K562 (cell line): ENCODE results near the gene BMP2K. TPM values are rescaled to one million over a fixed set of nuclear protein-coding genes. Genes with fewer than 3 reads are reported as not detected.

Source experiments
- FIP1L1 ChIP-seq: fragments of 200-400 bp; formaldehyde crosslinking; IDR thresholded peaks from 2 replicates; pipeline ENCODE4 v1.6.1; 2018; ENCODE audit warnings: mild to moderate bottlenecking, low read depth, low read length; ENCODE audit not compliant: poor library complexity, severe bottlenecking
- GABPB1 ChIP-seq: sonication (generic); formaldehyde crosslinking; IDR thresholded peaks from 2 replicates; pipeline ENCODE4 v1.8.0; 2022; ENCODE audit warnings: mild to moderate bottlenecking, missing genetic modification reagents
- NONO ChIP-seq, 2 experiments: fragments of 200-400 bp in 1 of 2; fragments of 450-650 bp in 1 of 2; formaldehyde crosslinking in 1 of 2; IDR thresholded peaks; 2 replicates each; pipeline ENCODE4 v1.6.1; 2017; ENCODE audit warnings: low read depth in 2 of 2, mild to moderate bottlenecking in 2 of 2, moderate library complexity in 2 of 2, low read length in 1 of 2
- POLR2AphosphoS5 ChIP-seq: IDR thresholded peaks from 2 replicates; pipeline ENCODE4 v1.6.1; 2011; ENCODE audit warnings: mild to moderate bottlenecking, low read depth, low read length, moderate library complexity; ENCODE audit not compliant: control insufficient read depth, insufficient read depth
- RCOR1 ChIP-seq, 2 experiments: IDR thresholded peaks; 2 replicates each; pipeline ENCODE4 v1.6.1; 2012; ENCODE audit warnings: low read depth in 2 of 2, low read length in 2 of 2, borderline replicate concordance in 1 of 2, improper control_type of control experiment in 1 of 2
- SOX6 ChIP-seq: fragments of 450-650 bp; IDR thresholded peaks from 2 replicates; pipeline ENCODE4 v1.6.1; 2014; ENCODE audit warnings: mild to moderate bottlenecking
- SP2 ChIP-seq: IDR thresholded peaks from 2 replicates; pipeline ENCODE4 v1.6.1; 2011; ENCODE audit warnings: mild to moderate bottlenecking, low read depth, low read length, moderate library complexity; ENCODE audit not compliant: poor library complexity, severe bottlenecking; ENCODE audit errors: extremely low read depth
- TCF3 ChIP-seq: sonication (generic); formaldehyde crosslinking; IDR thresholded peaks from 2 replicates; pipeline ENCODE4 v1.4.0; 2020; ENCODE audit warnings: mild to moderate bottlenecking, missing genetic modification reagents
- ZKSCAN1 ChIP-seq: fragments of 150-350 bp; IDR thresholded peaks from 2 replicates; pipeline ENCODE4 v1.6.1; 2016; ENCODE audit warnings: low read depth, low read length
- ZNF316 ChIP-seq: fragments of 450-650 bp; IDR thresholded peaks from 2 replicates; pipeline ENCODE4 v1.6.1; 2016
- ZNF561 ChIP-seq: fragments of 450-650 bp; formaldehyde crosslinking; conservative IDR thresholded peaks from 2 replicates; pipeline ENCODE4 v1.4.0; 2020; ENCODE audit warnings: mild to moderate bottlenecking, moderate library complexity
- polyA plus RNA-seq, 8 experiments: library from polyadenylated mRNA; depleted of rRNA in 4 of 8; stranded (reverse) in 5 of 8; unstranded in 3 of 8; fragments of >200 nt; fragmentation: Nextera tagmentation in 2 of 8; fragmentation: Illumina TruSeq in 1 of 8; extraction: Ambion mirVana in 2 of 8; extraction: Trizol in 1 of 8; gene quantifications; 2 replicates each; pipeline versions ENCODE4 v1.2.1 to v1.2.3, GENCODE V29; 2011 to 2014; ENCODE audit warnings: inconsistent platforms in 1 of 8, missing spikeins in 1 of 8
- total RNA-seq, 7 experiments: library from RNA; depleted of rRNA in 6 of 7; stranded (reverse); fragments of >200 nt in 6 of 7; fragmentation: Illumina TruSeq in 2 of 7; extraction: Trizol in 2 of 7; gene quantifications; 2 replicates each; pipeline versions ENCODE4 v1.2.1 to v1.2.3, GENCODE V29; 2011 to 2021; ENCODE audit warnings: low replicate concordance in 1 of 7
- TF ChIP-seq, protein P1 (sequence below): fragments of 450-650 bp; IDR thresholded peaks from 2 replicates; pipeline ENCODE4 v1.6.1; 2018; ENCODE audit warnings: mild to moderate bottlenecking, low read depth; ENCODE audit not compliant: partially characterized antibody
- TF ChIP-seq, protein P2 (sequence below): sonication (generic); formaldehyde crosslinking; IDR thresholded peaks from 2 replicates; pipeline ENCODE4 v1.8.0; 2022; ENCODE audit warnings: mild to moderate bottlenecking, missing genetic modification reagents, borderline replicate concordance
- TF ChIP-seq, protein P3 (sequence below): IDR thresholded peaks from 3 replicates; pipeline ENCODE4 v1.6.1; 2011; ENCODE audit warnings: borderline replicate concordance, mild to moderate bottlenecking; ENCODE audit not compliant: insufficient read length, insufficient read depth
- TF ChIP-seq, protein P4 (sequence below), 3 experiments: fragments of 200-800 bp in 1 of 3; fragments of 250-450 bp in 1 of 3; fragments of 450-650 bp in 1 of 3; sonication (Bioruptor Pico) in 1 of 3; sonication (Bioruptor generic) in 1 of 3; formaldehyde crosslinking in 1 of 3; IDR thresholded peaks; 2 replicates each; pipeline versions ENCODE4 v1.6.1 to v1.8.0; 2016 to 2022; ENCODE audit warnings: mild to moderate bottlenecking in 2 of 3, missing genetic modification characterization in 2 of 3, missing compliant biosample characterization in 1 of 3, moderate library complexity in 1 of 3

Gene BMP2K
- total and polyA plus RNA-seq, 9 of the 15 experiments (the other 6 are each of a cell fraction or from before 2014, with no cell fraction given), result 17.0 to 217 (median 104) TPM

DNA sequence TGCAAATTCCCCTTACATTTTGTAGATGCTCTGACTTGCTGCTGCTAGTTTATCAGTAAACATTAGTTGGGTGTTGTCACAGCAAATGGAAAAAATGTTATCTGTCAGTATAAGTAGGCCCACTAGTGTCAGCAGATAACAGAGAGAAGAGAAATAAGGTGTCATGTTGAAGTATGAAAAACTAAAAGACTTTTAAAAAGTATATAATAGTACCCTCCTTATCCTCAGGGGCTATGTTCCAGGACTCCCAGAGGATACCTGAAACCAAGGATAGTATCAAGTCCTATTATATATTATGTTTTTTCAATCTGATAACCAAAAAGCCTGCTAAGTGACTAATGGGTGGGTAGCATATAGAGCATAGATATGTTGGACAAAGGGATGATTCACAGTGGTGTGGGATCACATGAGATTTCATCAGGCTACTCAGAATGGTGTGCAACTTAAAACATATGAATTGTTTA lies 11.6 kb upstream of the BMP2K start (continued):
- TF ChIP-seq FIP1L1, result no peak
- TF ChIP-seq, protein P1, sequence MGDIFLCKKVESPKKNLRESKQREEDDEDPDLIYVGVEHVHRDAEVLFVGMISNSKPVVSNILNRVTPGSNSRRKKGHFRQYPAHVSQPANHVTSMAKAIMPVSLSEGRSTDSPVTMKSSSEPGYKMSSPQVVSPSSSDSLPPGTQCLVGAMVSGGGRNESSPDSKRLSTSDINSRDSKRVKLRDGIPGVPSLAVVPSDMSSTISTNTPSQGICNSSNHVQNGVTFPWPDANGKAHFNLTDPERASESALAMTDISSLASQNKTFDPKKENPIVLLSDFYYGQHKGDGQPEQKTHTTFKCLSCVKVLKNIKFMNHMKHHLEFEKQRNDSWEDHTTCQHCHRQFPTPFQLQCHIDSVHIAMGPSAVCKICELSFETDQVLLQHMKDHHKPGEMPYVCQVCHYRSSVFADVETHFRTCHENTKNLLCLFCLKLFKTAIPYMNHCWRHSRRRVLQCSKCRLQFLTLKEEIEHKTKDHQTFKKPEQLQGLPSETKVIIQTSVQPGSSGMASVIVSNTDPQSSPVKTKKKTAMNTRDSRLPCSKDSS, result no peak
- peak; percentile 65 for TF ChIP-seq TCF3 (CRISPR knock-in tag)
- peak; percentile 90 for TF ChIP-seq SOX6
- no peak for TF ChIP-seq ZKSCAN1
- TF ChIP-seq, protein P2, sequence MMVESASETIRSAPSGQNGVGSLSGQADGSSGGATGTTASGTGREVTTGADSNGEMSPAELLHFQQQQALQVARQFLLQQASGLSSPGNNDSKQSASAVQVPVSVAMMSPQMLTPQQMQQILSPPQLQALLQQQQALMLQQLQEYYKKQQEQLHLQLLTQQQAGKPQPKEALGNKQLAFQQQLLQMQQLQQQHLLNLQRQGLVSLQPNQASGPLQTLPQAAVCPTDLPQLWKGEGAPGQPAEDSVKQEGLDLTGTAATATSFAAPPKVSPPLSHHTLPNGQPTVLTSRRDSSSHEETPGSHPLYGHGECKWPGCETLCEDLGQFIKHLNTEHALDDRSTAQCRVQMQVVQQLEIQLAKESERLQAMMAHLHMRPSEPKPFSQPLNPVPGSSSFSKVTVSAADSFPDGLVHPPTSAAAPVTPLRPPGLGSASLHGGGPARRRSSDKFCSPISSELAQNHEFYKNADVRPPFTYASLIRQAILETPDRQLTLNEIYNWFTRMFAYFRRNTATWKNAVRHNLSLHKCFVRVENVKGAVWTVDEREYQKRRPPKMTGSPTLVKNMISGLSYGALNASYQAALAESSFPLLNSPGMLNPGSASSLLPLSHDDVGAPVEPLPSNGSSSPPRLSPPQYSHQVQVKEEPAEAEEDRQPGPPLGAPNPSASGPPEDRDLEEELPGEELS (CRISPR knock-in tag), result no peak
- TF ChIP-seq NONO (IDR thresholded peaks at IDR 0.05; ENCODE audit: low read depth in 2 of 2, low read length in 1 of 2), result no peak
- TF ChIP-seq, protein P3, sequence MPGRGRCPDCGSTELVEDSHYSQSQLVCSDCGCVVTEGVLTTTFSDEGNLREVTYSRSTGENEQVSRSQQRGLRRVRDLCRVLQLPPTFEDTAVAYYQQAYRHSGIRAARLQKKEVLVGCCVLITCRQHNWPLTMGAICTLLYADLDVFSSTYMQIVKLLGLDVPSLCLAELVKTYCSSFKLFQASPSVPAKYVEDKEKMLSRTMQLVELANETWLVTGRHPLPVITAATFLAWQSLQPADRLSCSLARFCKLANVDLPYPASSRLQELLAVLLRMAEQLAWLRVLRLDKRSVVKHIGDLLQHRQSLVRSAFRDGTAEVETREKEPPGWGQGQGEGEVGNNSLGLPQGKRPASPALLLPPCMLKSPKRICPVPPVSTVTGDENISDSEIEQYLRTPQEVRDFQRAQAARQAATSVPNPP, result no peak
- TF ChIP-seq ZNF316, result no peak
- no peak for TF ChIP-seq ZNF561 (CRISPR knock-in tag)
- TF ChIP-seq POLR2AphosphoS5, result no peak
- no peak for TF ChIP-seq GABPB1 (CRISPR knock-in tag)
- TF ChIP-seq RCOR1 (IDR thresholded peaks at IDR 0.05; ENCODE audit: borderline replicate concordance in 1 of 2, low read depth in 2 of 2, low read length in 2 of 2), result 0 out of 4 replicates have a peak, but pooled peaks of 1 of the 2 experiments have one; percentile 31
- TF ChIP-seq, protein P4, sequence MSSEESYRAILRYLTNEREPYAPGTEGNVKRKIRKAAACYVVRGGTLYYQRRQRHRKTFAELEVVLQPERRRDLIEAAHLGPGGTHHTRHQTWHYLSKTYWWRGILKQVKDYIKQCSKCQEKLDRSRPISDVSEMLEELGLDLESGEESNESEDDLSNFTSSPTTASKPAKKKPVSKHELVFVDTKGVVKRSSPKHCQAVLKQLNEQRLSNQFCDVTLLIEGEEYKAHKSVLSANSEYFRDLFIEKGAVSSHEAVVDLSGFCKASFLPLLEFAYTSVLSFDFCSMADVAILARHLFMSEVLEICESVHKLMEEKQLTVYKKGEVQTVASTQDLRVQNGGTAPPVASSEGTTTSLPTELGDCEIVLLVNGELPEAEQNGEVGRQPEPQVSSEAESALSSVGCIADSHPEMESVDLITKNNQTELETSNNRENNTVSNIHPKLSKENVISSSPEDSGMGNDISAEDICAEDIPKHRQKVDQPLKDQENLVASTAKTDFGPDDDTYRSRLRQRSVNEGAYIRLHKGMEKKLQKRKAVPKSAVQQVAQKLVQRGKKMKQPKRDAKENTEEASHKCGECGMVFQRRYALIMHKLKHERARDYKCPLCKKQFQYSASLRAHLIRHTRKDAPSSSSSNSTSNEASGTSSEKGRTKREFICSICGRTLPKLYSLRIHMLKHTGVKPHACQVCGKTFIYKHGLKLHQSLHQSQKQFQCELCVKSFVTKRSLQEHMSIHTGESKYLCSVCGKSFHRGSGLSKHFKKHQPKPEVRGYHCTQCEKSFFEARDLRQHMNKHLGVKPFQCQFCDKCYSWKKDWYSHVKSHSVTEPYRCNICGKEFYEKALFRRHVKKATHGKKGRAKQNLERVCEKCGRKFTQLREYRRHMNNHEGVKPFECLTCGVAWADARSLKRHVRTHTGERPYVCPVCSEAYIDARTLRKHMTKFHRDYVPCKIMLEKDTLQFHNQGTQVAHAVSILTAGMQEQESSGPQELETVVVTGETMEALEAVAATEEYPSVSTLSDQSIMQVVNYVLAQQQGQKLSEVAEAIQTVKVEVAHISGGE (CRISPR knock-in tag; IDR thresholded peaks at IDR 0.05), result no peak
- no peak for TF ChIP-seq SP2
